Nephron (organoid): ENCODE measurements around the gene ASB3.

ENCODE experiments used
- H3K27ac Mint-ChIP-seq, 3 experiments: 2 replicates each; pipeline ENCODE4 v1.8.0; 2020; ENCODE audit warnings: mixed read lengths in 3 of 3, mild to moderate bottlenecking in 2 of 3, moderate library complexity in 1 of 3
- H3K27me3 Mint-ChIP-seq: 2 replicates; pipeline ENCODE4 v1.8.0; 2021; ENCODE audit warnings: low read depth, mild to moderate bottlenecking, moderate library complexity, mixed read lengths
- H3K36me3 Mint-ChIP-seq: 2 replicates; pipeline ENCODE4 v1.8.0; 2020; ENCODE audit warnings: low read depth, mixed read lengths
- H3K4me1 Mint-ChIP-seq: 2 replicates; pipeline ENCODE4 v1.8.0; 2020; ENCODE audit warnings: mixed read lengths
- H3K4me3 Mint-ChIP-seq, 3 experiments: 2 replicates each; pipeline ENCODE4 v1.8.0; 2020; ENCODE audit warnings: mild to moderate bottlenecking in 3 of 3, mixed read lengths in 3 of 3, moderate library complexity in 2 of 3
- H3K9me3 Mint-ChIP-seq: 2 replicates; pipeline ENCODE4 v1.8.0; 2020; ENCODE audit warnings: mixed read lengths
- TF ChIP-seq, protein P1 (sequence below), 3 experiments: fragments of 200-600 bp; sonication (generic); IDR thresholded peaks; one replicate each; pipeline ENCODE4 v1.5.0; 2021; ENCODE audit warnings: antibody characterized with exemption in 3 of 3; ENCODE audit not compliant: unreplicated experiment in 3 of 3

Gene ASB3

DNA sequence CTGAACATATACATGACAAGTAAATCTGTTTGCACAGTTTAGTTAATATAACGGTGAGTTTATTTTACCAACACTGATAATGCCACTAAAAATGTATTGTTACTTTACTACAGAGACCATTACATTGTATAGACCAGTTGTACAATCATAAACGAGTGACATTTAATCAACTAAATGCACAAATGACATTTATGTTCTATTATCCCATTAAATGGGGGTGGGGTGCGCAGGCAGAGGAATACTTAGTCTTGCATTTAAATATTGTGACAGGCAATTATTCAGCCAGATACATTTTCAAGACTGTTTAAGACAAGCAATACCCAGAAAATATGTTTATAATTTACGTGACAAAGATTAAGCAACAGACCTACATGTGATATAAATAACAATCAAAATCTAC, 91.2 kb downstream of the ASB3 start:
- Mint-ChIP-seq H3K4me1 (no peaks in the 10 kb centered on the region), H3K9me3 (no peaks in the 10 kb centered on the region), H3K27me3 (no peaks in the 10 kb centered on the region)

DNA sequence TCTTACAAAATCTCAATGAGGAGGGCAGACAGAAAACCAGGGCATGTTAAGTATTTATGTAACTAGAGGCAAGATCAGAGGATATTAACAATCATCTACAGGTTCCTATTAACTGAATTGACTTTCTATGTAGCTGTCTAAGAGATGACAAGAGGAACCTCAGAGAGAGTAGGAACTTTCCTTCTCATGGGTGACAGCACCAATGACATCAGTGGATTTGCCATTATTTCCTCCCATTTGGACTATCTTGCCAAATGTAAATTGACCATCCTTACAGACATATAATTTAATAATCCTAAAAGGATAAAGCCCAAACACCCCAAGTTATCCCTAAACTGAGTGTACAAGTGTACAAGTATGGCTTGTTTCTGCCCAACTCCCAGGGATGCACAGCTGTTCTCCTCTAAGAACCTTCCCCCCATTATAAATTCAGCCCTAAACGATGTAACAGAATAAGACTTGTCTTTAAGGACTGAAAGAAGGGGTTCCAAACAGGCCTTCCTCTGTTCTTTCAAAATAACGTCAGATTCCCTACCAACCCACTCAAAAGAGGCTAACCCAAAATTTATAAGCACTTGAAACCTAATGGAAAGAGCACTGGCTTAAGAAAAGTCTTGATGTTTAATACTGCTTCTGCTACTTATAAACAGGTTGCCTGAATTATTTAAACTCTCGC, 92.5 kb downstream of the ASB3 start:
- Mint-ChIP-seq H3K27ac (no peak overlapping the region), H3K4me3 (no peak overlapping the region), H3K36me3 (peaks cover 42% of the 10 kb centered on the region), H3K9me3 (no peaks in the 10 kb centered on the region), H3K27me3 (no peaks in the 10 kb centered on the region), H3K4me1 (no peaks in the 10 kb centered on the region)
- TF ChIP-seq, protein P1, sequence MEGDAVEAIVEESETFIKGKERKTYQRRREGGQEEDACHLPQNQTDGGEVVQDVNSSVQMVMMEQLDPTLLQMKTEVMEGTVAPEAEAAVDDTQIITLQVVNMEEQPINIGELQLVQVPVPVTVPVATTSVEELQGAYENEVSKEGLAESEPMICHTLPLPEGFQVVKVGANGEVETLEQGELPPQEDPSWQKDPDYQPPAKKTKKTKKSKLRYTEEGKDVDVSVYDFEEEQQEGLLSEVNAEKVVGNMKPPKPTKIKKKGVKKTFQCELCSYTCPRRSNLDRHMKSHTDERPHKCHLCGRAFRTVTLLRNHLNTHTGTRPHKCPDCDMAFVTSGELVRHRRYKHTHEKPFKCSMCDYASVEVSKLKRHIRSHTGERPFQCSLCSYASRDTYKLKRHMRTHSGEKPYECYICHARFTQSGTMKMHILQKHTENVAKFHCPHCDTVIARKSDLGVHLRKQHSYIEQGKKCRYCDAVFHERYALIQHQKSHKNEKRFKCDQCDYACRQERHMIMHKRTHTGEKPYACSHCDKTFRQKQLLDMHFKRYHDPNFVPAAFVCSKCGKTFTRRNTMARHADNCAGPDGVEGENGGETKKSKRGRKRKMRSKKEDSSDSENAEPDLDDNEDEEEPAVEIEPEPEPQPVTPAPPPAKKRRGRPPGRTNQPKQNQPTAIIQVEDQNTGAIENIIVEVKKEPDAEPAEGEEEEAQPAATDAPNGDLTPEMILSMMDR (IDR thresholded peaks at IDR 0.05; ENCODE audit: unreplicated experiment in 3 of 3), result no peak

More for the DNA sequence above, 91.2 kb downstream of the ASB3 start:
- no peak overlapping the region for H3K4me3 Mint-ChIP-seq
- TF ChIP-seq, protein P1 (IDR thresholded peaks at IDR 0.05; ENCODE audit: unreplicated experiment in 3 of 3), result no peak
- peaks cover 49% of the 10 kb centered on the region for H3K36me3 Mint-ChIP-seq
- no peak overlapping the region for H3K27ac Mint-ChIP-seq

DNA sequence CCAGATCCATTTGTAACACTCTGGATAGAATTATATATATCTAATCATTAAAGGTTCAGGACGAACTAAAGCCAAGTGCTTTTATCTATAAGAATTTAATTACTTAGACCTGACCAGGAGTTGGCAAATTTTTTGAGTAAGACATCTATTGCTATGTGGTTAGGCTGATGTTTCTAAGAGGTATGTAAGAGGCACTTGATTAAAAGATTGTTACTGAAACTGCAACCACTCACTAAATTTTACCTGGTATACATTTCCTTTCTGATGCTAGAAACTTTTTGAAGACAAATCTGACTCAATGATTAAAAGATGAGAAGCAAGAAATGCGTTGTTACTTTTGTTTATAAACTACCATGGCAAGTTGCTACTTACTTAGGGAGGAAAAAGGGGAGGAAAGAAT, 95.9 kb downstream of the ASB3 start:
- Mint-ChIP-seq H3K36me3 (peaks cover 28% of the 10 kb centered on the region), H3K27ac (no peak overlapping the region), H3K4me1 (no peaks in the 10 kb centered on the region), H3K27me3 (no peaks in the 10 kb centered on the region), H3K4me3 (no peak overlapping the region), H3K9me3 (no peaks in the 10 kb centered on the region)
- TF ChIP-seq, protein P1 (IDR thresholded peaks at IDR 0.05; ENCODE audit: unreplicated experiment in 3 of 3), result no peak

DNA sequence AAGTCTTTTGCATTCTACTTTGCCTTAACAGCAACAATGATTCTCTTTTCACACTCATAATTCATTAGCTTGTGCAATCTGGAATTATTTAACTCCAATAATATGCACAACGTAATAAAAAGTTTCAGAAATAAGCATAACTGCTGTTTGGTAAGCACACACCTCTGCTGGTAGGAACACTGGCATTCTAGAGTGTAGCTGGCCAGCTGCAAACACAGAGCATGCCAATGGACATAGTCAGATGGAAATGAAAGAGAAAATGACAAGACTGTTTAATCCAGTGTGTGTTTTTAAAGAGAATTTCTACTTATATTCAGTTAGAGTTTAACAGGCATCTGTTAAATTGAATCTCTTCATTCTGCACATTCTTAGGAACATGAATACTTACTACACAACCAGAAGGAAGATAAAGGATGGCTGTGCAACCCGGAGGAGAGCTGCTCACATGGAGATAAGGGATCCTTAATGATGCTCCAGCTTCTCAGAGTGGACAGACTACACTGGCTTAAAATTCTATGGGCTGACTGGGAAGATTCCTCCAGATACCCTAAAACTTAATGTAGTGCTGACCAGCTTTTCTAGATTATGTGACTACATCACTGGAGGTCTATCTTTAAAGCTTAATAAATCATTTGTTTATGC, 113.8 kb downstream of the ASB3 start:
- peak overlapping the region in 1 of 3 experiments; percentile 5 for H3K27ac Mint-ChIP-seq
- peaks cover 17% of the 10 kb centered on the region for H3K4me1 Mint-ChIP-seq
- peaks cover 24% of the 10 kb centered on the region for H3K36me3 Mint-ChIP-seq

DNA sequence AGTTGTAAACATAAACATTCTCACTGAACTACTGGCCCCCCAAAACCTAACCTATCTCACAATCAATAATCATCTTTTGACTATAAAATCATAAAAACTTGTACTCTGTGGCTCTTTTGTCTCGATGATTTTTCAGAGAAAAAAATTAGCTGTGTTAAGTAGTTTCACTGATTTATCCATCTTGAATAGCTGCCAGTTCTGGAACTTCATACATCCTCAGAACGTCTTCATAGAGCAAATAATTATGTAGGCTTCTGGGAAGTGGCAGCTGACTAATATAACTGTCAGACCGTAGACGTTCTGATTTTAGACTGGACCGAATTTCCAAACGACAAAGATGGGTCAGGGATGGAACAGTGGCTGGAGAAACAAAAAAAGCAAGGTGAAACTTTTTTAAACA, 116.4 kb downstream of the ASB3 start:
- H3K27ac Mint-ChIP-seq, result peak overlapping the region; percentile 46 to 80 (median 76)
- peaks cover 17% of the 10 kb centered on the region for H3K4me1 Mint-ChIP-seq
- TF ChIP-seq, protein P1 (IDR thresholded peaks at IDR 0.05; ENCODE audit: unreplicated experiment in 3 of 3), result no peak
- peaks cover 45% of the 10 kb centered on the region for H3K36me3 Mint-ChIP-seq
- H3K9me3 Mint-ChIP-seq, result peaks cover 23% of the 10 kb centered on the region
- H3K4me3 Mint-ChIP-seq, result peak overlapping the region in 2 of 3 experiments; percentile 12 to 15
- no peaks in the 10 kb centered on the region for H3K27me3 Mint-ChIP-seq

More for the DNA sequence above, 113.8 kb downstream of the ASB3 start:
- Mint-ChIP-seq H3K9me3 (peaks cover 5% of the 10 kb centered on the region), H3K27me3 (no peaks in the 10 kb centered on the region), H3K4me3 (no peak overlapping the region)
- TF ChIP-seq, protein P1 (IDR thresholded peaks at IDR 0.05; ENCODE audit: unreplicated experiment in 3 of 3), result no peak
